Measurements from ENCODE around the gene RBFOX1.

Gene RBFOX1

GRCh38 chr16:7372095-7372494 lies 39.5 kb downstream of the RBFOX1 start:
- DNase-seq = no peak

- DNase-seq = no peak
Observed at GRCh38 chr16:7373776-7374175, 41.1 kb downstream of the RBFOX1 start.

GRCh38 chr16:7374614-7375174 lies 42.0 kb downstream of the RBFOX1 start:
- DNase-seq = no peak

- DNase-seq = no peak
Observed at GRCh38 chr16:7376227-7376626, 43.6 kb downstream of the RBFOX1 start.

GRCh38 chr16:7377231-7377630 lies 44.6 kb downstream of the RBFOX1 start:
- no peak for DNase-seq

GRCh38 chr16:7378024-7378695 lies 45.5 kb downstream of the RBFOX1 start:
- no peak for DNase-seq

- DNase-seq = no peak
Observed at GRCh38 chr16:7380441-7380840, 47.8 kb downstream of the RBFOX1 start.

GRCh38 chr16:7380911-7381310 lies 48.3 kb downstream of the RBFOX1 start:
- no peak for DNase-seq

GRCh38 chr16:7381671-7382070 lies 49.0 kb downstream of the RBFOX1 start:
- no peak for DNase-seq

GRCh38 chr16:7382521-7382920 lies 49.9 kb downstream of the RBFOX1 start:
- no peak for DNase-seq

GRCh38 chr16:7390974-7391373 lies 58.3 kb downstream of the RBFOX1 start:
- DNase-seq = no peak

- DNase-seq = no peak
Observed at GRCh38 chr16:7391694-7392093, 59.0 kb downstream of the RBFOX1 start.

- DNase-seq = no peak
Observed at GRCh38 chr16:7392206-7392605, 59.6 kb downstream of the RBFOX1 start.

GRCh38 chr16:7393680-7394079 lies 61.0 kb downstream of the RBFOX1 start:
- DNase-seq = no peak

- DNase-seq = no peak
Observed at GRCh38 chr16:7394720-7395336, 62.2 kb downstream of the RBFOX1 start.

GRCh38 chr16:7397901-7398300 lies 65.3 kb downstream of the RBFOX1 start:
- no peak for DNase-seq

- DNase-seq = no peak
Observed at GRCh38 chr16:7398536-7398935, 65.9 kb downstream of the RBFOX1 start.

- DNase-seq = no peak
Observed at GRCh38 chr16:7399296-7399695, 66.7 kb downstream of the RBFOX1 start.

- DNase-seq = no peak
Observed at GRCh38 chr16:7400117-7400890, 67.7 kb downstream of the RBFOX1 start.

GRCh38 chr16:7404217-7404616 lies 71.6 kb downstream of the RBFOX1 start:
- no peak for DNase-seq

GRCh38 chr16:7405166-7405565 lies 72.5 kb downstream of the RBFOX1 start:
- DNase-seq = peak in 37 of 51 donors; percentile 1 to 70 (median 23)

- DNase-seq = no peak
Observed at GRCh38 chr16:7408700-7409365, 76.2 kb downstream of the RBFOX1 start.

Measured in hypothalamus (tissue), 51 donors.